ENCODE results near the gene LRRC15. TPM values are rescaled to one million over a fixed set of nuclear protein-coding genes. Genes with fewer than 3 reads are reported as not detected.
A peak's percentile ranks its signal among the peaks of the same experiment; 100 is the strongest.

Gene LRRC15
- total RNA-seq = under 1 TPM in 2 of 4 donors, not detected in 2; 0.14 to 0.32 TPM

DNA sequence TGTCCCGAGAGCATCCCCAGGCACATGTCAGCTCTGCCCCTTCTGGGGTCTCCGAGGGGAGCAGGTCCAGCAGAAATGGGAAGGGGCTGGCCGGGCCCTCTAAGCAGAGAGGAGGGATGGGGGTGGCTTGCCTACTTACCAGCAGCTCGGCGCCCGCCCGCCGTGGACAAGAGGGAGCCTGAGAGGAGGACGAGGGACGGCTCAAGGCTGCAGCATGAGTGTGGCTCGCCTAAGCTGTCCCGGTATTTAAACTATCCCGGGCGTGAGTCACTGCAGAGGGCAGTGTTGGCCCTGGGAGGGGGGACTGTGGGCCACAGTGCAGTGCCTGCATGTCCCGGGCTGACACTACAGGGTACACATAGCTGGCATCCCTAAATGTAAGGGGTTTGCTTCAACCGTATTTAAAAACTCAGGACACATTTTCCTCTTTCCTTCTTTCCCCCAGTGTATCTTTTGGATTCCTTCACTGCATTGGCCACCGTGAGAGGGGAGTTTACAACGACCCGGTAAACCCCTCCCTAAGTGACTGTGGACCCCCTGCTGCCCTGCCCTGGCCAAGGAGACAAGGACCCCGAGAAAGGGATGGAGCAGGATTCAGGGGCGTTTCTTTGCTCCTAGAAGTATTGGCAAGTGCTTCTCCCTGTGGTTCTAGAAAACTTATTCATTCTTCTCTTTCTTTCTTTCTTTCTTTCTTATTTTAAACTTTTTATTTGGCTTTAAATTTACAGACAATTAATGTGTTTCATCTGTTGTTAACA, at the start of gene LRRC15:
Gene LRRC15 (minus strand): TSS at position 222 of the 758 bp plus-strand sequence. CDS start 8,700 bp downstream, outside the sequence.
- Histone ChIP-seq H3K4me3 (no peak within 1 kb of the TSS), H3K27me3 (peaks cover 17% of the 10 kb centered on the region), H3K27ac (no peak within 1 kb of the TSS), H3K4me1 (peaks cover 0 to 4% (median 1%) of the 10 kb centered on the region in 4 donors), H3K36me3 (no peaks in the 10 kb centered on the region), H3K9me3 (no peaks in the 10 kb centered on the region)
- WGBS, 2 donors (ENCODE audit: low coverage in 1 of 2) = 11 to 25% methylated on average over 5 to 20 of the region's 21 CpGs
- in situ Hi-C loops (cut with MboI; ENCODE audit: low pct_ligation_motif_present in 1 of 4, low pct_unique_long_range_greater_than_20kb in 1 of 4, low sequenced_read_pairs in 3 of 4) = no loop called here
- intact Hi-C loops (cut with DNase I; ENCODE audit: low total_unique reads) = no loop called here
- TF ChIP-seq POLR2AphosphoS5 (IDR thresholded peaks at IDR 0.05) (no peak), EP300 (IDR thresholded peaks at IDR 0.05; ENCODE audit: low read depth) (no peak), POLR2A (IDR thresholded peaks at IDR 0.05) (no peak)
- TF ChIP-seq, protein P1, sequence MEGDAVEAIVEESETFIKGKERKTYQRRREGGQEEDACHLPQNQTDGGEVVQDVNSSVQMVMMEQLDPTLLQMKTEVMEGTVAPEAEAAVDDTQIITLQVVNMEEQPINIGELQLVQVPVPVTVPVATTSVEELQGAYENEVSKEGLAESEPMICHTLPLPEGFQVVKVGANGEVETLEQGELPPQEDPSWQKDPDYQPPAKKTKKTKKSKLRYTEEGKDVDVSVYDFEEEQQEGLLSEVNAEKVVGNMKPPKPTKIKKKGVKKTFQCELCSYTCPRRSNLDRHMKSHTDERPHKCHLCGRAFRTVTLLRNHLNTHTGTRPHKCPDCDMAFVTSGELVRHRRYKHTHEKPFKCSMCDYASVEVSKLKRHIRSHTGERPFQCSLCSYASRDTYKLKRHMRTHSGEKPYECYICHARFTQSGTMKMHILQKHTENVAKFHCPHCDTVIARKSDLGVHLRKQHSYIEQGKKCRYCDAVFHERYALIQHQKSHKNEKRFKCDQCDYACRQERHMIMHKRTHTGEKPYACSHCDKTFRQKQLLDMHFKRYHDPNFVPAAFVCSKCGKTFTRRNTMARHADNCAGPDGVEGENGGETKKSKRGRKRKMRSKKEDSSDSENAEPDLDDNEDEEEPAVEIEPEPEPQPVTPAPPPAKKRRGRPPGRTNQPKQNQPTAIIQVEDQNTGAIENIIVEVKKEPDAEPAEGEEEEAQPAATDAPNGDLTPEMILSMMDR (IDR thresholded peaks at IDR 0.05) = no peak
- peak; percentile 14 for DNase-seq

DNA sequence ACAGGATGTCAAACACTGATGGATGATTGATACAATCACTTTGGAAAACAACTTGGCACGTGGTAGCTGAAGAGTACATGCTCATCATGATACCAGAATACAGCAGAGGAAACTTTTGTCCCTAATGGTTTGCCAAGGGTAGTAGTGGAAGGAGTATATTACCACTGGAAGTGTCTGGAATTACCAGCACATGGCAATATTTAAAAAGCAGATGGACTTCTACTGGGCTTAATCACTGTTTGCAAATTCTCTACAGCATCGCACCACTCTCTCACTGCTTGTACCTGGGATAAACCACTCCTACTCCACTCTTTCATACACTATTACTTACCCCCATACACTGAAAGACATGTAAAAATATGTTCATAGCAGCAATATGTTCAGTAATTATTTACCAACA, 49.1 kb upstream of the LRRC15 start:
- intact Hi-C loops (cut with DNase I; ENCODE audit: low total_unique reads) = no loop called here
- in situ Hi-C loops (cut with MboI; ENCODE audit: low pct_ligation_motif_present in 1 of 4, low pct_unique_long_range_greater_than_20kb in 1 of 4, low sequenced_read_pairs in 3 of 4) = no loop called here
- peaks cover 0 to 16% (median 0%) of the 10 kb centered on the region in 4 donors for H3K36me3 ChIP-seq

DNA sequence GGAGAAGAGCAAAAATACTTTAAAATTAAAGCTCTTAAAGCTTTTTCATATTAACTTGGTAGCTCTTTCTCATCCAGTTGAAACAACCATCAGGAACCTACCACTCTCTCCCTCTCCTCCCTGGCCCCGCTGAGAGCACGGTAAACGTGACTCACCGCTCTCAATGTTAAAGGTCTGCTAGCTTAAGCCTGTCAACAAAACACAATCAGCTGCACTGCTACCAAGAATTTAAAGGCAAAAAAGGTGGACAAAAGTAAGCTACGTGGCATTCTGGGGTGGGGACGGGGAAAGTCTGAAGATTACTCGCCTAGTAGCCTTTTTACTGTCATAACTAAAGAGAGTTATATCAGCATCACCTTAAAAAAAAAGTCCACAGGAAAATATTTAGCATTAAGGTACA, 37.9 kb upstream of the LRRC15 start:
- H3K4me1 ChIP-seq = no peaks in the 10 kb centered on the region
- H3K9me3 ChIP-seq = no peaks in the 10 kb centered on the region
- H3K27me3 ChIP-seq = no peaks in the 10 kb centered on the region
- H3K27ac ChIP-seq = no peak overlapping the region
- TF ChIP-seq POLR2AphosphoS5 (IDR thresholded peaks at IDR 0.05) (no peak), EP300 (IDR thresholded peaks at IDR 0.05; ENCODE audit: low read depth) (no peak), POLR2A (IDR thresholded peaks at IDR 0.05) (no peak)
- TF ChIP-seq, protein P1 (IDR thresholded peaks at IDR 0.05) = no peak
- 87 to 88% methylated on average over 3 to 7 of the region's 7 CpGs for WGBS, 2 donors (ENCODE audit: low coverage in 1 of 2)
- in situ Hi-C loops (cut with MboI; ENCODE audit: low pct_ligation_motif_present in 1 of 4, low pct_unique_long_range_greater_than_20kb in 1 of 4, low sequenced_read_pairs in 3 of 4) = loop anchor here in 2 of 4 donors (5.0 kb wide), 1 partner anchor 70 kb away; no protein-coding TSS in a partner anchor
- no peak overlapping the region for H3K4me3 ChIP-seq
- intact Hi-C loops (cut with DNase I; ENCODE audit: low total_unique reads) = loop anchor here (5.0 kb wide), 1 partner anchor 70 kb away; no protein-coding TSS in a partner anchor
- DNase-seq = no peak
- H3K36me3 ChIP-seq = peaks cover 0 to 8% (median 0%) of the 10 kb centered on the region in 4 donors

More for the DNA sequence above, 49.1 kb upstream of the LRRC15 start:
- H3K4me1 ChIP-seq = peaks cover 0 to 5% (median 3%) of the 10 kb centered on the region in 4 donors
- DNase-seq = no peak
- H3K27me3 ChIP-seq = no peaks in the 10 kb centered on the region
- TF ChIP-seq EP300 (IDR thresholded peaks at IDR 0.05; ENCODE audit: low read depth) = no peak
- H3K9me3 ChIP-seq = no peaks in the 10 kb centered on the region
- WGBS, 2 donors (ENCODE audit: low coverage in 1 of 2) = 94 to 95% methylated on average over 2 of the region's 2 CpGs
- no peak overlapping the region for H3K4me3 ChIP-seq
- H3K27ac ChIP-seq = no peak overlapping the region

DNA sequence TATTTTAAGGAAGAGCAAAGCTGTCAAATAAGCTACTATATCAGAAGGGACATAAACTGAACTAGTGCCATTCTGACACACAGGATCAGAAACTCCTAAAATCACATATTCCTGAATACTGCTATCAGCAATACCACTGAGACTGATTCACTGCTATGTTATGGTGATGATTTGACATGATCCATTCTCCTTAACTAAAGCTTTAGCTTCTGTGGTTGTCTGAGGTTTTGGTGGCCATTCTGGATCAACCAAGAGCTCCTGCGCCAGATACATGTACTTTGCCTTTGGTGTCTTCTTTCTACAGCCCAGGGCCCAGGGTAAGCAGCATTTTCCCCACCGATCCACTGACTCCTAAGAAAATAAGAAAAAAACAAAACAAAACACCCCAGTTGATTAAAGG, 36.2 kb upstream of the LRRC15 start:
- in situ Hi-C loops (cut with MboI; ENCODE audit: low pct_ligation_motif_present in 1 of 4, low pct_unique_long_range_greater_than_20kb in 1 of 4, low sequenced_read_pairs in 3 of 4) = loop anchor here in 2 of 4 donors (5.0 kb wide), 1 partner anchor 68 kb away; no protein-coding TSS in a partner anchor
- Histone ChIP-seq H3K36me3 (no peaks in the 10 kb centered on the region), H3K4me1 (no peaks in the 10 kb centered on the region), H3K27ac (no peak overlapping the region), H3K4me3 (no peak overlapping the region), H3K27me3 (no peaks in the 10 kb centered on the region), H3K9me3 (no peaks in the 10 kb centered on the region)
- no peak for DNase-seq
- 96 to 98% methylated on average over 2 of the region's 2 CpGs for WGBS, 2 donors (ENCODE audit: low coverage in 1 of 2)
- TF ChIP-seq POLR2A (IDR thresholded peaks at IDR 0.05) = no peak
- no peak for TF ChIP-seq EP300 (IDR thresholded peaks at IDR 0.05; ENCODE audit: low read depth)
- TF ChIP-seq POLR2AphosphoS5 (IDR thresholded peaks at IDR 0.05) = no peak
- TF ChIP-seq, protein P1 (IDR thresholded peaks at IDR 0.05) = no peak
- intact Hi-C loops (cut with DNase I; ENCODE audit: low total_unique reads) = loop anchor here (5.0 kb wide), 1 partner anchor 68 kb away; no protein-coding TSS in a partner anchor

All from transverse colon (tissue), 4 donors.